OCI-LY1 (cell line): ENCODE results near the gene ARL15.

Experiments
- EZH2 ChIP-seq: fragments of 200-600 bp; sonication (generic), shearing (Covaris generic); IDR thresholded peaks from 2 replicates; pipeline ENCODE4 v1.8.0; 2017; ENCODE audit warnings: borderline replicate concordance, mixed run types, mild to moderate bottlenecking, antibody characterized with exemption, low read length, moderate library complexity, mixed read lengths
- TF ChIP-seq, protein P1 (sequence below): fragments of 200-600 bp; sonication (generic), shearing (Covaris generic); IDR thresholded peaks from 2 replicates; pipeline ENCODE4 v1.5.1; 2017; ENCODE audit warnings: mild to moderate bottlenecking, antibody characterized with exemption, low read length, moderate library complexity, mixed read lengths

DNA sequence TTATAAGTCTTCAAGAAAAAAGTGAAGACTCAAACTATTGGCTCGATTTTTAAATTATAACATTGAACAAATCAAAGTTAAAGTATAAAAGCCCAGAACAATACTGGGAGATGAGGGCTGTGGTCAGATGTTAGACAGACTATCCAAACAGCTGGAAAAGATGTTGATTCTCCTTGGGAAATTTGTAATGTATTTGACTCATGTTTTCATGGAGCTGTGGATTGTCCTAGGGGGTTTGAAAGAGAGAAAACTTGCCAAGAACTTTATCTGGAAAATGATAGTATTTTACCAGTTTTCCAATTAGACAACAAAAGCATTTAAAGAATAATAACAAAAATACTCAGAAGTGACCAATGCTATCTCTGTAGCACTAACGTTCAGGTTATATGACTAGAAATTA, 339.2 kb downstream of the ARL15 start:
- TF ChIP-seq, protein P1, sequence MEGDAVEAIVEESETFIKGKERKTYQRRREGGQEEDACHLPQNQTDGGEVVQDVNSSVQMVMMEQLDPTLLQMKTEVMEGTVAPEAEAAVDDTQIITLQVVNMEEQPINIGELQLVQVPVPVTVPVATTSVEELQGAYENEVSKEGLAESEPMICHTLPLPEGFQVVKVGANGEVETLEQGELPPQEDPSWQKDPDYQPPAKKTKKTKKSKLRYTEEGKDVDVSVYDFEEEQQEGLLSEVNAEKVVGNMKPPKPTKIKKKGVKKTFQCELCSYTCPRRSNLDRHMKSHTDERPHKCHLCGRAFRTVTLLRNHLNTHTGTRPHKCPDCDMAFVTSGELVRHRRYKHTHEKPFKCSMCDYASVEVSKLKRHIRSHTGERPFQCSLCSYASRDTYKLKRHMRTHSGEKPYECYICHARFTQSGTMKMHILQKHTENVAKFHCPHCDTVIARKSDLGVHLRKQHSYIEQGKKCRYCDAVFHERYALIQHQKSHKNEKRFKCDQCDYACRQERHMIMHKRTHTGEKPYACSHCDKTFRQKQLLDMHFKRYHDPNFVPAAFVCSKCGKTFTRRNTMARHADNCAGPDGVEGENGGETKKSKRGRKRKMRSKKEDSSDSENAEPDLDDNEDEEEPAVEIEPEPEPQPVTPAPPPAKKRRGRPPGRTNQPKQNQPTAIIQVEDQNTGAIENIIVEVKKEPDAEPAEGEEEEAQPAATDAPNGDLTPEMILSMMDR: no peak
- no peak for TF ChIP-seq EZH2
